Keratinocyte (primary cell): Measurements from ENCODE around the gene ERC1.

ENCODE experiments used
- CTCF ChIP-seq, 3 experiments: IDR thresholded peaks in 1 of 3; conservative IDR thresholded peaks in 1 of 3; optimal IDR thresholded peaks in 1 of 3; 2 replicates in 2 of 3; 3 replicates in 1 of 3; pipeline versions ENCODE3 to v1.5.1; 2011; ENCODE audit warnings: low read length in 3 of 3, mild to moderate bottlenecking in 3 of 3, moderate library complexity in 2 of 3, control low read depth in 1 of 3, inconsistent platforms in 1 of 3; ENCODE audit not compliant: insufficient read depth in 2 of 3; ENCODE audit errors: extremely low read depth in 1 of 3
- EZH2 ChIP-seq: IDR thresholded peaks from one replicate; pipeline ENCODE4 v1.6.1; 2012; ENCODE audit warnings: inconsistent platforms, mild to moderate bottlenecking, low read length, moderate library complexity

- TF ChIP-seq CTCF (optimal IDR thresholded peaks at IDR 0.05 in 1 of 3, IDR thresholded peaks at IDR 0.05 in 1 of 3, conservative IDR thresholded peaks at IDR 0.05 in 1 of 3; ENCODE audit: extremely low read depth in 1 of 3, insufficient read depth in 2 of 3, low read length in 3 of 3): no peak
- TF ChIP-seq EZH2: no peak
Observed at GRCh38 chr12:1293901-1294300, 302.9 kb downstream of the ERC1 start.
